ENCODE results near the gene ABLIM3.

Gene ABLIM3

GRCh38 chr5:149133795-149134777 lies 7.2 kb upstream of the ABLIM3 start:
- DNase-seq = peak in 1 of 14 donors; percentile 36

GRCh38 chr5:149134778-149135500 lies 6.4 kb upstream of the ABLIM3 start:
- DNase-seq = no peak

GRCh38 chr5:149135536-149136201 lies 5.6 kb upstream of the ABLIM3 start:
- no peak for DNase-seq

DNA sequence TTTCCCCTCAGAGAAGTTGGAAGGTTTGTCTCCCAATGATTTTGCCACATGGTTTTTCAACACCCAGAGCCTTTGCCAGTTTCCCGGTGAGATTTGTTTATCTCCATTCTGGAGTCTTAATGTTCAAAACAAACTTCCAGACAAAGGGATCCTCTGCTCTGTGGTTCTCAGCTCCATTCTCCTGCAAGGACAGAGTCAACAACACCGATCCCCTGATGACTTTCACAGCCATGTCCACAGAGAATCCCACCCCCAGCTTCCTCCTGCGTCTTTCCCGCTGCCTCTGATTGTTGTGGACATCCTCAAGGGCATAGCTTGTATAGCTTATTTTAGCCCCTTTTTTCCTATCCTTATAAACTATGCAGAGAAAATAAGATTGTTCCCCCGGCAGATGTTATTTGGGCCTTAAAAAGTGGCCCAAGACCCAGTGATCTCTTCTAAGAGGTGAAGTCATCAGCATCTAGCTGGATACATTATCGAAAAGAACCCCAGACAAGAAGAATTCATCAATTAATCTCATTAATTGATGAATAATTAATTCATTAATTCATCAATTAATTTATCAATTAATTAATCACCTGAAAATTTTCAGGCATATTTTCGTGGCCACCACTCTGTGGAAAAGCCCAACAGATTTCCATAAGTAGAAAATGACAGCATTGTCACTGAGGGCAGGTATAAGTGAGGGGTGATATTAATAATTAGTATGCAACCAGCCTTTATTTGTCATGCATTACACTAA lies 2.9 kb upstream of the ABLIM3 start:
- DNase-seq = no peak

DNA sequence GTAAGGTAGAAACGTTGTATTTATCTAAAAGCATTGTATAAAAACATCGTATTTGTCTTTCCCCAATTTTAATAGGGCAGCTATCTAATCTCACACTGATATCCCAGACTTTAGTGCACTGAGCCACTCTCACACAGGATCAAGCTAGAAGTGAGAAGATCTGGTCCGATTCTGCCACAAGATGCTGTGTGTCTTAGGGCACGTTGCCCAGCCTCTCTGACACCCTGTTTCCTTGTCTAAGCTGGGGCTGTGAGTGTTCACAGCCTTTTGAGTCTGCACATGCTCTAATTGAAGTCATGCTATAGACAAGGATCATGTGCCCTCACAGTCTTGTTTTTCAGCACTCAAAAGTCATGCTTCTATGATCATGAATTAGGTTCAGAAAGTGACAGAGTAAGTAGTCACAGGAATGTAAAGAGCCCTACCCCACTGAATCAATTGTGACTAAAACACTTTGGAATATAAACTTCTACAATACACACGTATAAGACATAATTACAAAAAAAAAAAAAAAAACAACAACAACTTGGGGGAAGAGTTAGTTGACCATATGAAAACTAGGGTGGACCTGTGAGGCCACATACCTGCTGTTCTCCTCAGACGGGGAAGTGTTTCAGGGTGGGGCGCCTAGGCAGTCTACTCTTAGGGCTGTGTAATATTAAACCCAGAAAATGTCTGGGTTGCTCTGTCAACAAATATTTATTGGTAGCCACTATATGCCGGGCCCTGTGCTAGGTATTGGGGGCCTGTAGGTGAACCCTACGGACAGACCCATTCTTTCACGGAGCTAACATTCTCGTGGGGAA lies 893 bp upstream of the ABLIM3 start:
- no peak for DNase-seq

DNA sequence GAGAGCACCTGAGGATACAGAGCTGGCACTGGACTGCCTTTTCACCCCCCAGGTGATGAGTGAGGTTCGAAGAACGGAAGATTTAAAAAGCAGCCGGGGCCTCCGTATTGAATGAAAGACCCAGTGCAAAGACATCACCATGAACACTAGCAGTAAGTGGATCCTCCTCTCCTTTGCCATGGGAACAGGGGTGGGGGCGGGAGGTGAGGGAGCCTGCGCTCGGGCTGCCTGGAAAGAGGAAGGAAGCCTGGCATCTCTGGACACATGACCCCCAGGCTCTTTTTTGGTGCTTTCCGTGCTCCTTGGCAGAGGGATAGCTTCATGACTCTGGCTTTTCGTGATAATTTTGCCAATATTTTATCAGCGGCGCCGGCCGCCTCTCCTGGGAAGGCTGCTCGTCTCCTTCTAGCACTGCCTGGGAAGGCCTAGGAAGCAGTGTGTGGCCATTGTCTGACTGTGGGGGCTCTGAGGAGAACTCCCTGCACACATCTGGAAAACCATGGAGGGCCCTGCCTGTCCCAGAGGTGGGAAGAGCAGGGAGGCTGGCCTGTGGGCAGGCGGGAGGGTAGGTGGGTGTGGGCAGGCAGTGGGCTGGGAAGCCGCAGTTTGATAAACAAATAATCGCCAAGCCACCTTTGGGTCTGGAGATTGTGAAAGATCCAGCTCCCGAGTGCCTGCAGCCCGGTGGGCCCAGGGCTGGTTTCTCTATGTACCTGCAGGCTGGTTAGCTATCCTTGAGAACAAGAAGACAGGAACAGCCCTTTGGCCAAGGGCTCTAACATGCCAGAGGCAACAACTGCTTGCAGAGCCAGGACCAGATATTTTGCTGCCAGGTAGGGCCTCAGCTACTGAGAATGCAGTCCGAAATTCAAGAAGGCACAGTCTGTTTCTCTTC lies 911 bp downstream of the ABLIM3 start:
- peak in 8 of 14 donors; percentile 28 to 83 (median 54) for DNase-seq

DNA sequence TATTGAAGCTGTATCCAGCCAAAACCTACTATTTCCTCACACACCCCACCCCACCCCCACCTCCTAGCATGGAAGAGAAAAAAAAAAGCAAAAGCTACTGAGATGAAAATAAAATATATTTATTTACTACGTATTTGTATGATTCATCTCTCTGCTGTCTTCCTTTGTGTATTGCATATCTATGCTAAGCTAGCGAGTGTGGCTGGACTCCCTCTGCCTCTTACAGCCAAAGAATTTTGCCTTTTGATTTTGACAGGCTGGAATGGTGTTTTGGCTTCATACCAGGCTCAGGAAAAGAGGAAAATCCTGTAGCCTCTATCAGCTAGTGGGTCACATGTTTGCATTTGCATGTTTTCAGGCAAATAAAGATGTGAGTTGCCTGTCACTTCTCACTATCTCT lies 2.2 kb downstream of the ABLIM3 start:
- peak in 1 of 14 donors; percentile 75 for DNase-seq

GRCh38 chr5:149144637-149145036 lies 3.3 kb downstream of the ABLIM3 start:
- no peak for DNase-seq

- no peak for DNase-seq
Measured at GRCh38 chr5:149145138-149145537, 3.8 kb downstream of the ABLIM3 start.

- no peak for DNase-seq
Measured at GRCh38 chr5:149147676-149148075, 6.4 kb downstream of the ABLIM3 start.

GRCh38 chr5:149149942-149150341 lies 8.6 kb downstream of the ABLIM3 start:
- no peak for DNase-seq

- peak in 1 of 14 donors; percentile 30 for DNase-seq
Measured at GRCh38 chr5:149150457-149150856, 9.2 kb downstream of the ABLIM3 start.

DNA sequence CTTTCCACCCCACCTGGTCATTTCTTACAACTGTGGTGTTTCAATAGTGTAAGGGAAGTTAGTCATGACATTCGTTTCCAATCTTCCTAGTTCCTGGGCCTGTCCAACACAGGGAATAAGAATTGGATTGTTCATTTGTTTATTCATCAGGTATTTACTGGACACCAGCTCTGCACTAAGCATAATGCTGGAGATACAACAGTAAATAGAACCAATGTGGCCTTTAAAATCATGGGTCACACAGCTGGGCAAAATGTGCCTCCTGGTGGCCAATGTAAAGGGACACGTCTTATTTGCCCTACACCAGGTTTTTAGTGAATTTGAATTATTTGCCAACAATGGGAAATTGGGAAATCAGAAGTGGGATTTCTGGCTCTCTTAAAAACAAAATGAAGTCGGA lies 10.4 kb downstream of the ABLIM3 start:
- no peak for DNase-seq

- no peak for DNase-seq
Measured at GRCh38 chr5:149152317-149152746, 11.0 kb downstream of the ABLIM3 start.

DNA sequence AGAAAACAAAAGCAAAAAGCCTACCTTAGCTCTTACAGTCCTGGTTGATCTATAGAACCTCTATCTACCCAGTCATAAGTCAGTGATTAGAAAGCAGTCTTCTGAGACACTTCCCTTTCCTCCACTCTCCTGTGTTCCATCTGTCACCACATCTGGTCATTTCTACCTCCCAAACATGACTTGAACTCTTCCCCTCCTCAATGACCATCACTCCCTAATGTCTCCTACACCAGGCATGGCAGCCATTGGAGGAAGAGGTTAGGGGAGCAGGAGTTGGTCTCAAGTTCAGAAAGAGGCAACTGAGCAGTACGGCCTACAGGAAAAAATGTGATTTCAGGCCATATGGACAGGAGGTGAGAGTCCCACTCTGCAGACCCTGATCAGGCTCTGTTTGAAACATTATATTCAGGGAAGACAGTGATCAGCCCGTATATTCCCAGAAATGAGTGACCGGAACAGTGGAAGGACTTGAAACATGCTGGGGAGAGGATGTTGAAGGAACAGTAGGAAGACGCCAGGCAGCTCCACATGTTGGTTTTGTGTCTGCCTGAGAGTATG lies 12.0 kb downstream of the ABLIM3 start:
- no peak for DNase-seq

- DNase-seq = peak in 3 of 14 donors; percentile 21 to 78 (median 23)
Measured at GRCh38 chr5:149153751-149154610, 12.7 kb downstream of the ABLIM3 start.

GRCh38 chr5:149154650-149155049 lies 13.4 kb downstream of the ABLIM3 start:
- DNase-seq = no peak

GRCh38 chr5:149156435-149157083 lies 15.3 kb downstream of the ABLIM3 start:
- peak in 1 of 14 donors; percentile 23 for DNase-seq
